Mucosa of descending colon (tissue), 3 donors: ENCODE data around the gene METTL8. TPM values are rescaled to one million over a fixed set of nuclear protein-coding genes. Genes with fewer than 3 reads are reported as not detected.
A peak's percentile ranks its signal among the peaks of the same experiment; 100 is the strongest.

Experiments used
- ATAC-seq: fragments of 200-7000 bp; cut with Tn5 transposase; one replicate; pipeline ENCODE4 v1.9.1; 2020; ENCODE audit warnings: mild to moderate bottlenecking, moderate library complexity
- DNase-seq, 3 donors: peaks; one replicate each; pipeline ENCODE4 v3.0.0-alpha.2; 2020
- H3K36me3 ChIP-seq: fragments of 200-600 bp; one replicate; pipeline ENCODE4 v1.8.0; 2021; ENCODE audit warnings: low read depth, mild to moderate bottlenecking
- H3K4me1 ChIP-seq: fragments of 200-600 bp; one replicate; pipeline ENCODE4 v1.8.0; 2021; ENCODE audit warnings: low read depth, mild to moderate bottlenecking
- H3K4me3 ChIP-seq: fragments of 200-600 bp; one replicate; pipeline ENCODE4 v1.8.0; 2021; ENCODE audit warnings: mild to moderate bottlenecking
- H3K9me3 ChIP-seq: fragments of 200-600 bp; one replicate; pipeline ENCODE4 v1.8.0; 2021; ENCODE audit warnings: mild to moderate bottlenecking
- CTCF ChIP-seq: fragments of 200-600 bp; IDR thresholded peaks from one replicate; pipeline ENCODE4 v1.8.0; 2022; ENCODE audit warnings: antibody characterized with exemption, mild to moderate bottlenecking
- intact Hi-C, 2 donors: fragments of 100-400 bp; cut with DNase I in 1 of 2; cut with micrococcal nuclease in 1 of 2; formaldehyde crosslinking; loops; one replicate each; pipeline versions ENCODE4 v1.11.0 to v1.11.1; 2022; cut with DNase I, micrococcal nuclease
- total RNA-seq, 3 donors: library from RNA; stranded (reverse); fragmentation: NEBNext Ultra II Directional in 2 of 3; extraction: Animal tissue kit (Norgen Biotek cat#: 25700) in 2 of 3; gene quantifications; one replicate each; pipeline versions ENCODE4 v1.2.1 to v1.2.4, GENCODE V29; 2021 to 2023
- donor health status: DM: no; HTN: no; CAD: no; lungs with moderate emphysema.
- donor health status: DM: no; HTN: no; CAD: no.
- donor health status: DM: no; HTN: yes; CAD: no.

METTL8 gene
- total RNA-seq, 3 donors from 2014 or later = 15.9 to 44.9 (median 20.7) TPM

DNA sequence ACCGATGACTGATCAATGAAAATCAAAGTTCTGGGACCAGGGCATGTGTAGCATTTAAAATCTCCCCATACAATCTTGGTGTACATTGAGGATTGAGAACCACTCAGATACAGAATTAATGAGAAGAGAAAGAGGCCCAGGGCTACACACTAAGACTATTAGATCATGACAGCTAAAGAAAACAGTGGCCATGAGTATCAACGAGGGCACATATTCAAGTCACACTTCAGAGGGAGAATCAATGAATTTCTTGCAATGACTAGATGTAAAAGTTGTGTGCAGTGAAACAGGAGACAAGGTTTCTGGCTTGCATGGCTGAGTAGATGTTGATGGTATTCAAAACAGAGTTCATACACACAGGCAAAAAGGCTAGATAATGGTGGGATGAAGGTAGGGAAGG, 29.1 kb downstream of the METTL8 start:
- no peak overlapping the region for H3K4me3 ChIP-seq
- H3K4me1 ChIP-seq = no peaks in the 10 kb centered on the region
- DNase-seq = no peak
- TF ChIP-seq CTCF = no peak
- H3K36me3 ChIP-seq = no peaks in the 10 kb centered on the region
- intact Hi-C loops = no loop called here
- peaks cover 5% of the 10 kb centered on the region for H3K9me3 ChIP-seq
- ATAC-seq = no peak

DNA sequence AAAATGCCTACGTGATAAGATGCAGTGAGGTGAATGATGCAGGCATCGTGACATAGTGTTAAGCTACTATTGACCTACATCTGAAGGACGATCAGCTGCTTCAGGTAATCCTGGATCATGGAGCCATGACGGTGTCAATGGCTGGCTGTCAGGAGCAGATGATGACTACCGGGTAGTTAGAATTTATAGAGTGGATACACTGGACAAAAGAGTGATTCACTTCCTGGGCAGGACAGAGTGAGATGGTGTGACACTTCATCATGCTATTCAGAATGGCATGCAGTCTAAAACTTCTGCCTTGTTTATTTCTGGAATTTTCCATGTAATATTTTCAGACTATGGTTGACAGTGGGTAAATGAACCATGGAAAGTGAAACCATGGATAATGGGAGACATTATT, 29.5 kb downstream of the METTL8 start:
- peak; percentile 84 for ATAC-seq

DNA sequence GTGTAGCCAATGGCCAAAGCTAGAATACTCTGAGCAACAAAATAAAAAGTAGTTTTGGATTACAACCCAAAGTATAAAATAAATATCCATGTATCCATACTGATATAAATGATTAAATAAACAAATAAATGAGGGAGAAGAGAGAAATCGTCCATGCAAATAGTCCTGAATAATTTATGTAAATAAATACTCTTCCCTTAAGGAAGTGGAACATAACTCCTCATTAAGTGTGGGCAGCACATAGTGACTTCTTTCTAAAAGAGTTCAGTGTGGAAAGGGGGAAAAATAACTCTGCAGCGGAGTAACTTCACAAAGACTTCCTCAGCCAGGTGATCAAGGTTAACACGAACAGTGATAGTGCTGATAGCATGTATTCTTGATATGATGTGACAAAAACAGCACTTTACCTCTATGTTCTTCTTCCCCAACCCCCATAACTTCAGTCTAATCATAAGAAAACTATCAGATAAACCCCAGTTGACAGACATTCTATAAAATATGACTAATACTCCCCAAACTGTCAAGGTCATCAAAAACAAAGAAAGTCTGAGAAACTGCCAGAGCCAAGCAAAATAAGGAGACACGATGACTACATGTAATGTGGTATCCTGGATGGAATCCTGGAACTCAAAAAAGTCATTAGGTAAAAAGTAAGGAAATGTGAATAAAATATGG, 30.7 kb downstream of the METTL8 start:
- DNase-seq = no peak
- H3K9me3 ChIP-seq = peaks cover 5% of the 10 kb centered on the region
- no peaks in the 10 kb centered on the region for H3K4me1 ChIP-seq
- no peak overlapping the region for H3K4me3 ChIP-seq
- no peak for TF ChIP-seq CTCF
- no peak for ATAC-seq
- intact Hi-C loops = no loop called here
- H3K36me3 ChIP-seq = no peaks in the 10 kb centered on the region

More for the DNA sequence above, 29.5 kb downstream of the METTL8 start:
- DNase-seq = no peak
- Histone ChIP-seq H3K36me3 (no peaks in the 10 kb centered on the region), H3K9me3 (peaks cover 5% of the 10 kb centered on the region), H3K4me3 (no peak overlapping the region), H3K4me1 (no peaks in the 10 kb centered on the region)
- TF ChIP-seq CTCF = no peak
- intact Hi-C loops = no loop called here

DNA sequence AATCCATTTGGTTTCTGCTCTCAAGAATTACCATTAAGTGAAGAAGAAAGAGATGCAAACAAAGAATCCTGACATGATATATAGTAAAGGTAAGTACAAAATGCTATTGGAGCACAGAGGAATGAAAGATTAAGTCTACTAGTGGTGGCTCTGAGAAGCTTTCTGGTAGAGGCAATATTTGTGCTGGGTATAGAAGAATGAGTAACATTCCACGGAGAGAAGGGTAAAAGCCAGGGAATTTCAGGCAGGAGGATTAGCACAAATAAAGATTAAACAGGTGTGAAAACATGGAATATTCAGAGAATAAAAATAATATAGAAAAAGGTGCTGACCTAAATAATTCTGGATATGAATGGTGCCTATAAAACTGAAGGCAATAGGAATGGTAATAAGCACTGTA, 31.8 kb downstream of the METTL8 start:
- no peak overlapping the region for H3K4me3 ChIP-seq
- no peak for TF ChIP-seq CTCF
- intact Hi-C loops = no loop called here

DNA sequence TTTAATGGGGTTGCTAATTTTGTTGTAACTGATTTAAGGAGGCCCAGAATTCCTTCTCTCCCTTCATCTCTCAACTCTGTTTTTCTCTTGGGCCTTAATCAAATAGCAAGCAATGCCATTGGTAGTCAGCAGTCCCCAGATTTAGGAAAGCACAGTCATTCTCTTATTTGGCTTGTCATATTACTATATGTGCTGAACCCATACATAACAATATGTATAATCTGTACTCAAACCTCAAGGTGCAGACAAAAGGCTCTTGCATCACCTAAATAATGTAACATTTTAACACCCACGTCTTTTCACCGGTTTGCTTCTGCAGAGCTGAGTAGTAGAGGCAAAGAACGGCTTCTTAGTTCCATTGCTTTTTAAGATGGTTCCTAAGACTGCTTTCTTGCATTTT, 33.4 kb downstream of the METTL8 start:
- Histone ChIP-seq H3K4me1 (no peaks in the 10 kb centered on the region), H3K36me3 (no peaks in the 10 kb centered on the region), H3K9me3 (peaks cover 5% of the 10 kb centered on the region), H3K4me3 (no peak overlapping the region)
- no peak for DNase-seq
- no peak for ATAC-seq
- no peak for TF ChIP-seq CTCF
- intact Hi-C loops = no loop called here

More for the DNA sequence above, 31.8 kb downstream of the METTL8 start:
- Histone ChIP-seq H3K4me1 (no peaks in the 10 kb centered on the region), H3K9me3 (peaks cover 5% of the 10 kb centered on the region), H3K36me3 (no peaks in the 10 kb centered on the region)
- DNase-seq = no peak
- no peak for ATAC-seq

GRCh38 chr2:171399292-171399691, 34.5 kb downstream of the METTL8 start:
- ATAC-seq (no peak), DNase-seq (no peak)
- H3K9me3 ChIP-seq = peaks cover 5% of the 10 kb centered on the region
- no peak overlapping the region for H3K4me3 ChIP-seq
- no peaks in the 10 kb centered on the region for H3K36me3 ChIP-seq
- TF ChIP-seq CTCF = no peak
- intact Hi-C loops = no loop called here
- no peaks in the 10 kb centered on the region for H3K4me1 ChIP-seq
